NCI-H1048 (cell line): ENCODE results near the gene ARHGEF33.
A peak's percentile ranks its signal among the peaks of the same experiment; 100 is the strongest.
"Not testable (repeated sequence)": the region's sequence is repeated elsewhere in the genome, so short reads cannot be mapped to it uniquely, and the experiment has no call there.

Experiments
- DNase-seq: peaks from one replicate; lab custom pipeline; 2025; lab: John Stamatoyannopoulos, UW

Gene ARHGEF33

GRCh38 chr2:38911191-38911590 is 21.5 kb downstream of the ARHGEF33 start:
- DNase-seq: no peak

GRCh38 chr2:38912619-38913018 is 22.9 kb downstream of the ARHGEF33 start:
- DNase-seq: no peak

- no peak for DNase-seq
These were observed 32.7 kb downstream of the ARHGEF33 start for GRCh38 chr2:38922389-38922788.

GRCh38 chr2:38922902-38923301 is 33.2 kb downstream of the ARHGEF33 start:
- DNase-seq: no peak

GRCh38 chr2:38925982-38926381 is 36.3 kb downstream of the ARHGEF33 start:
- no peak for DNase-seq

- no peak for DNase-seq
These were observed 40.9 kb downstream of the ARHGEF33 start for GRCh38 chr2:38930600-38930999.

GRCh38 chr2:38932586-38932985 is 42.9 kb downstream of the ARHGEF33 start:
- DNase-seq: no peak

- DNase-seq: no peak
These were observed 44.0 kb downstream of the ARHGEF33 start for GRCh38 chr2:38933653-38934052.

- DNase-seq: no peak
These were observed 45.1 kb downstream of the ARHGEF33 start for GRCh38 chr2:38934742-38935141.

- no peak for DNase-seq
These were observed 46.0 kb downstream of the ARHGEF33 start for GRCh38 chr2:38935568-38936172.

- not testable (repeated sequence) for DNase-seq
These were observed 46.8 kb downstream of the ARHGEF33 start for GRCh38 chr2:38936516-38936915.

- no peak for DNase-seq
These were observed 47.9 kb downstream of the ARHGEF33 start for GRCh38 chr2:38937548-38937947.

- no peak for DNase-seq
These were observed 51.1 kb downstream of the ARHGEF33 start for GRCh38 chr2:38940746-38941145.

- DNase-seq: no peak
These were observed 54.1 kb downstream of the ARHGEF33 start for GRCh38 chr2:38943784-38944183.

- no peak for DNase-seq
These were observed 55.7 kb downstream of the ARHGEF33 start for GRCh38 chr2:38945372-38945771.

GRCh38 chr2:38945911-38946310 is 56.2 kb downstream of the ARHGEF33 start:
- DNase-seq: no peak

GRCh38 chr2:38947241-38948239 is 57.9 kb downstream of the ARHGEF33 start:
- peak; percentile 31 for DNase-seq

GRCh38 chr2:38948387-38948882 is 58.8 kb downstream of the ARHGEF33 start:
- DNase-seq: no peak

GRCh38 chr2:38948995-38949394 is 59.3 kb downstream of the ARHGEF33 start:
- no peak for DNase-seq

GRCh38 chr2:38951766-38952165 is 62.1 kb downstream of the ARHGEF33 start:
- no peak for DNase-seq

GRCh38 chr2:38957972-38958371 is 68.3 kb downstream of the ARHGEF33 start:
- DNase-seq: no peak

GRCh38 chr2:38959466-38959865 is 69.8 kb downstream of the ARHGEF33 start:
- DNase-seq: no peak
